ENCODE results near the gene CFAP119.

Gene CFAP119

DNA sequence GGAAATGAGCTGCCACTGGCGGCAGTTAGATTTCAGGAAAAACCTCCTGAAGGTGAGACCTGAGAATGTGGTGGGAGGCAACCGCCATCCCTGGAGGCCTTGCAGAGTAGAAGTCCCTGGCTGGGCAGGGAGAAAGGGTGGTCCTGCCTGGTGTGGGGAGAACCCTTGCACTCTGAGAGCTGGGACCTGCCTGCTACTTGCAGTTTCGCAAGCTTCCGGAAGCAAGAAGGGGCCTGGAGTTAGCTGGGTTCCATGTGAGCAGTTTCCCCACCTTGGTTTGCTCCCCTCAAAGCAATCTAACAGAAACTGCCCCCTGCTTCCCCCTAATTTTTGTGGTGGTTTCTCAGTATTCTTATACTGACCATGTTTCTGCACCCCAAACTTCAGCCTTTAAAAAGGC lies 18.7 kb upstream of the CFAP119 start:
- no peak for DNase-seq

DNA sequence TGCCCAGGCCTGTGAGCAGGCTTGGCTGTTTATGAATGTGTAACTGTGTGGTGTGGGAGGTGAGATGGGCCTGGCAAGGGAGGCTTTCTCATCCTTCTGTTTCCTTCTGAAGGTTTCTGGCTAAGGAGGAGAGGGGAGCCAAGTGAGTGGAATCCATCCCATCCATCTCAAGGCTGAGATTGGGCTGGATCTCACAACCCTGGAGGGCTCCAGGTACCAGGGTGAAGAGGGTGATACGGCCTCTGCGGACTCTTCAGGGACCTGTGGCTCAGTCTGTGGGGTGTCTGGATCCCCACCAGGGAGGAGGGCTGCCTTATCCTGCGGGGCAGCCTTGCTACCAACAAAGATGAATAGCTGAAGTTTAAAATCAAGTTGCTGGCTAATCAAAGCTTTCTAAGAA lies 18.2 kb upstream of the CFAP119 start:
- DNase-seq = no peak

DNA sequence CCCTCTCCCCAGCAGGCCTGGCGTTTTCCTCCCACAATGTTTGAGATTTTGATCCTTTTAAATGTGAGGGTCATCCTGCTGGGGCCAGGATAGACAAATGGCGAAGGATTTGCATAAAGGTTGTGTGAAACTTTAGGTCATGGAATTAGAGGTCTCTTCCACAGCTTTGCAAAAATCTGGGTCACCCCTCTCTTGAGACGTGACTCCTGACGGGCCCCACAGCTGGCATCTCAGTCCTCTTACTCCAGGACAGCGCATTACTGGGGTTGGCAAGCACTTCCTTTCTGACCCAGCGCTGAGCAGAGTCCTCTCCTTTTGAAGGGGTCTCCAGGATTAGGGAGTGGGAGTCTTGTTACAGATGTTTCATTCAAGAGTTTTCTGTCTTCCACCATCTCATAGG lies 17.7 kb upstream of the CFAP119 start:
- DNase-seq = no peak

DNA sequence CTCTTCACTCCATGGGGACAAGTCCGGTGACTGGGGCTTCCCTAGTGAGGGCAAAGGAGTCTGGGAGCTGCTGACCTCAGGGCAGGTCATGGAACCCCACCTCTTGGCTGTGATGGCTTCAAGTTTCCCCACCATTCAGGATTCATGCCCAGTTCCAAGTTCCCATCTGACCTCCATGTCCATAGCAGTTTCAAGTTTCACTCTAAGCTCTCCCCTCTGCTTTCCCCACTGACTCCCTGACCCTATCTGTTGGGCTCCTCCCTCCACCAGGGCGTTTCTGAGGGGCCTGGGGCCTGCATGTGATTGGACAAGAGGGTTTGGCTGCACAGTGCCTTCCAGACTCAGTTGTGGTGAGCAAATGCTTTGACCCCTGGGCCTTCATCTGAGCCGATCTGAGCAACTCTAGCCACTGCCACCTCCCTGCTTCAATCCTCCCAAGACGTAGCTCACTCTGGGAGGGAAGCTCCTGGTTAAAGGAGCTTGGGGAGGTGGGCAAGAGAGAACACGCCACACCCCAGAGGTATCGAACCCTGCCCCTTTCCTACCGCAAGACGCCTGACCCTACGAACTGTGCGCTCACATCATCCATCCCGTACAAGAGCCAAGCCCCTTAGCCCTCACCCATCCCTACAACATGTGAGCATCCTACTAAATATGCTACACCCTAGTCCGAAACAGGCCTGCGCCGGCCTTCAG lies 16.8 kb upstream of the CFAP119 start:
- no peak for DNase-seq

DNA sequence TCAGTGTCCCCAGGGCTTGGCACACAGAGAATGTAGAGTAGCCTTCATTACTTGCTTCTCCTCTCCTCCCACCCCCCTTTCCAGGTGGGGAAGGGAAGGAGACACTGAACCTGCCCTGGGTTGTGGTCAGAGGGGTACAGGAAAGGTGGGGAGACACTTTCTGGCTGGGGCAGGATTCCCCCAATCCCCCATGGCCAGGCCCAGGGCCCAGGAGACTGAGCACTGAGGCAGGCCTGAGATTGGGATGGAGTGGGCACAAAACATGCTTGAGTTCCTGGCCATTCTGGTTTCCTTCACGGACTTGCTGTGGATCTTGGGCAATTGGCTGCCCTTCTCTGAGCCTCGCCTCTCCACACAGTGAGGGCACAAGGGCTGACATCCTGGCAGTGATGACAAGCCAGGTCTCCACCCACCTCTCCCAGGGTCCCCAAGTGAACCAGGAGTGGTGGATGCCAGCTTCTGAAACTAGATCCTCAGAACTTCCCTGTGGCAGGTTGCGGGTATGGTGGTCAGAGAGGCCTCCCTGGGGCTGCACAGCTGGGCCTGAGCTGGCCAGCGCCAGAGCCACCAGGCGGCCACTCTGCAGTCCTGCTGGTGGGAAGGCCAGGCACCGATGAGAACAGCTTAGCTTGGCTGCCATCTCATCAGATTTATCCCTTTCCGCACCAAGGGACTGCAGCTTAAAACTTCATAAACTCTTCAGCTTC lies 15.9 kb upstream of the CFAP119 start:
- no peak for DNase-seq

DNA sequence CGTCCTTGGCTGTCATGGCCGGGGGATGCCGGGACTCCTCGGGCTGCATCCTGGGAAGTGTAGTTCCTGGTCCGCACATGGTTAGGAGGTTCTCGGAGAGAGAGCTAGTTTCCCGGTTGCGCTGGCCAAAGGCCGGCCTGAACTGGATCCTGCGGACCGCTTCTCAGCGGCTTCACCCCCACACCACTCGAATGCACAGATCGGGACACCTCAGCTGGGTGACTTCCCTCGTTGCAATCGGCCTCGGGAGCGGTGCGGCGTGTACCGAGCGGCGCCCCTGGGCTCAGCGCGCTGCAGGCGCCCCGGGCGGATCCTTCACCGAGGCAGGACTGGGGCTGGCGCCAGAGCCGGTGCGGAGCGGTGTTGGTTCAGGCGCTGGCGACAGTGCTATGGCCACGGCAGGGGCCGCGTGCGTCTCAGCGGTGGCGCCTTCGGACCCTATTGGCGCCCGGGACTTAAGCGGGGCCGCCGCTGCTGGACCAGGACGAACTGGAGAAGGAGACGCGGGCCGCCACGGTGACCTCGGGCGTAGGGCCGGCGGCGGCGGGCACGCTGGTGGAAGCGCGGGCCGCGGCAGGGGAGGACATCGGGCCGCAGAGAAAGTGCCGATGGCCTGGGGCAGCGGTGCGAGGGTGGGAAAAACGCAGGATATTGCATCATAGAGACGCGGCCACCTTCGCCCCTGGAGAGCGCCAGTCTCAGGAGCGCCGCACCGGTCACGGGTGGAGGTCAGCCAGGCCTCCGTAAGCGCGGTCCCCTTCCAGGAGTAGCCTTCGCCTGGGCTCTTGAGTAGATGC lies 13.7 kb upstream of the CFAP119 start:
- no peak for DNase-seq

DNA sequence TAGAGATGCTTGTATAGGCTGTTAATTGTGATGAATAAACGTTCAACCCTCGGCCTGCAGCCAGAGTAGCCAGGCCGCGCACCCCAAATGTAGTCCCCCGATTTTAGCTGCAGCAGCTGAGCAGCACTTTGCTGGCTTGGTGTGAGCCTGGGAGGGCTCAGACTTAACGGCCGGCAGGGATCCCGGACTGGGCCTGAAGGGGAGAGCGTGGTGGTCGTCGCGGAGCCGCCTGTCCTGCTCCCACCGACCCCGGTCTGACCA lies 13.2 kb upstream of the CFAP119 start:
- no peak for DNase-seq

DNA sequence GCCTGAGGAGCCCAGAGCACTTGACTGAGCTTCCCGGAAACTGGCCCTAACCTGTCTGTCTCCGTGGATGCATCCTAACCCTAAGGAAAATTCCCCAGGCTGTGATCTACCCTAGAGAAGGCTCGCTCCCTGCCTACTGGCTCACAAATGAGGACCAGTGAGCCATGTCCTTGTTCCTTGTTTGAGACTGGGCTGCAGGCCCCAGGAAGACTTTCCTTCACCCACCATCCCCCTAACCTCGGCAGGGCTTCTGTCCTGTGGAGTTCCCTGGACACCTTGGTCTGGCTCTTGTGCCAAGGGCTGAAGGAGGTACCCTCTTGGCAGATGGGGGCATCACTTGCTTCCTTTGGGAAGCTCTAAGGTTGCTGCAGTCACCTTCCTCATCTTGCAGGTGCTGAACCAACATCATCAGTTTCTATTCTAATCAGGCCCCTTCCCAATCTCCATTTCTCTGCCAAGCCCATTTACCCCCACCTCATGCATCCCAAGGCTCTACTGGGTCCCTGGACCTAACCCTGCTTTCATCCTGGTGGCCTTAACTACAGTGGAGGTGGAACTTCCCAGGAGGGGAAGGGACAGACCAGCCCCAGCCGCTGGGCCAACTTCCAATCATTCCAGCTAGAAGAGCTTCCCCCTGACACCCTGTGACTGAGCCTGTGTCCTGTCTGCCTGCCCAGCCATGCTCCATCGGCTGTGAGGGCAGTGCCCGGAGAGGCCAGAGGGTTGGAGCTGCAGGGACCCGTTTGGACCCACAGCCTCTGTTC lies 12.7 kb upstream of the CFAP119 start:
- DNase-seq = no peak

DNA sequence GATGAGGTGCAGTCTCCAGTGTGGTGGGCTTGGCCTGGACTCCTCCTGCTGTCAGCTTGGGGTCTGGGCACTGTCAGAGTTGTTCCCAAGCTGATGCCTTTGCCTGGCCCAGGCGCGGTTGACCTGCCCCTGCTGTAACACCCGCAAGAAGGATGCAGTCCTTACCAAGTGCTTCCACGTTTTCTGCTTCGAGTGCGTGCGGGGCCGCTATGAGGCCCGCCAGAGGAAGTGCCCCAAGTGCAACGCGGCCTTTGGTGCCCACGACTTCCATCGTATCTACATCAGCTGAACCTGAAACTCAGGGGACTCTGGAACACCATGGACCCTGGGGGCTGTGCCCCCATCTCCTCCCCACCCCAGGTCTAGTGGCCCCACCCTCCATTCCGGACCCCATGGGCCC lies 12.0 kb upstream of the CFAP119 start:
- no peak for DNase-seq

DNA sequence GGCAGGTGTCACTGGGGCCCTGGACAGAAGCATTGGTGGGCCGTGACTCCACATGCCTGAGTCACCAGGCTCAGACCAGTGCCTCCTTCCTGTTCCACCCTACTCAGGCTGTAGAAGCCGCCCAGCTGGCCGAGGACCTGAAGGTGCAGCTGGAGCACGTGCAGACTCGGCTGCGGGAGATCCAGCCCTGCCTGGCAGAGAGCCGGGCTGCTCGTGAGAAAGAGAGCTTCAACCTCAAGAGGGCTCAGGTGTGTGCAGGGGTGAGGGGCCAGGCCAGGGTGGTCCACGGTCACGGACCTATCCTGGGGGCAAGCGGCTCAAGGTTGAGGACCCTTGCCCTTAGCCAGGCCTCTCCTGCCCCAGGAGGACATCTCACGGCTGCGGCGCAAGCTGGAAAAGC lies 9.9 kb upstream of the CFAP119 start:
- no peak for DNase-seq

DNA sequence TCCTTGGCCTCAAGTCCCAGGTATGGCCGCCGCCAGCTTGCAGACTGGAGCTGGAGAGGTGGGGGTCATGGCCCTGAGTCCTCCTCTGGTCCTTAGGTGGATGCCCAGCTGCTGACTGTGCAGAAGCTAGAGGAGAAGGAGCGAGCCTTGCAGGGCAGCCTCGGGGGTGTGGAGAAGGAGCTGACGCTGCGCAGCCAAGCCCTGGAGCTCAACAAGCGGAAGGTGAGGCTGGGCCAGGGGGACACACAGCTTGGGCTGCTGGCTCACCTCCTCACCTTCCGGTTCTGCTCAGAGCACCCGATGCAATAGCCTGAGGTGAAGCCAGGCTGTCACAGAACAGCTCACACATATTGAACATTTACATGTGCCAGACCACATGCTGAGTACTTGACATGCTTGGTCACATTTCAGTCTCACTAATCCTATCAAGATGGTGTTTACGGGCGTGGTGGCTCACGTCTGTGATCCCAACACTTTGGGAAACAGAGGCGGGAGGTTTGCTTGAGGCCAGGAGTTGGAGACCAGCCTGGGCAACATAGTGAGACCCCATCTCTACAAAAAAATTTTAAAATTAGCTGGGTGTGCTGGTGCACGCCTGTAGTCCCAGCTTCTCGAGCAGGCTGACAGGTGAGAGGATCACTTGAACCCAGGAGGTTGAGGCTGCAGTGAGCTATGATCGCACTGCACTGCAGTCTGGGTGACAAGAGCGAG lies 7.7 kb upstream of the CFAP119 start:
- DNase-seq = no peak

DNA sequence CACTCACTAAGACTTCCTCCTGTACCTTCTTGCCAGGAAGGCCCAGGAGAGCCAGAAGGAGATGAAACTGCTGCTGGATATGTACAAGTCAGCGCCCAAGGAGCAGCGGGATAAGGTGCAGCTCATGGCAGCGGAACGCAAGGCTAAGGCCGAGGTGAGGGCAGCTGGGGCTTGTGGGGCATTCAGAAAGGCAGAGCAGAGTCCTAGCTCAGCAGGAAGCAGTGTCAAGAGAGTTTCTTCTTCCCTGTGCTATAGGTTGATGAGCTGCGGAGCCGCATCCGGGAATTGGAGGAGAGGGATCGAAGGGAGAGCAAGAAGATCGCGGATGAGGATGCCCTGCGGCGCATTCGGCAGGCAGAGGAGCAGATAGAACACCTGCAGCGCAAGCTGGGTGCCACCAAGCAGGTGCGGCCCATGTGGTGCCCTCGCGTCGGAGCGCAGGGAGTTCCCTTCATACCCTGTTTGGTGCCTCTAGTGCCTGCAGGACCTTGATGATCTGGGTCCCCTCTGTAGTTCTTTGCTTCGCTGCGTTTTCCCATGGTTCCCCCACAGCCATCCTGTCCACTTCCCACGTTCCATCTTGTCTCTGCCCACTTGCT lies 6.8 kb upstream of the CFAP119 start:
- DNase-seq = no peak

DNA sequence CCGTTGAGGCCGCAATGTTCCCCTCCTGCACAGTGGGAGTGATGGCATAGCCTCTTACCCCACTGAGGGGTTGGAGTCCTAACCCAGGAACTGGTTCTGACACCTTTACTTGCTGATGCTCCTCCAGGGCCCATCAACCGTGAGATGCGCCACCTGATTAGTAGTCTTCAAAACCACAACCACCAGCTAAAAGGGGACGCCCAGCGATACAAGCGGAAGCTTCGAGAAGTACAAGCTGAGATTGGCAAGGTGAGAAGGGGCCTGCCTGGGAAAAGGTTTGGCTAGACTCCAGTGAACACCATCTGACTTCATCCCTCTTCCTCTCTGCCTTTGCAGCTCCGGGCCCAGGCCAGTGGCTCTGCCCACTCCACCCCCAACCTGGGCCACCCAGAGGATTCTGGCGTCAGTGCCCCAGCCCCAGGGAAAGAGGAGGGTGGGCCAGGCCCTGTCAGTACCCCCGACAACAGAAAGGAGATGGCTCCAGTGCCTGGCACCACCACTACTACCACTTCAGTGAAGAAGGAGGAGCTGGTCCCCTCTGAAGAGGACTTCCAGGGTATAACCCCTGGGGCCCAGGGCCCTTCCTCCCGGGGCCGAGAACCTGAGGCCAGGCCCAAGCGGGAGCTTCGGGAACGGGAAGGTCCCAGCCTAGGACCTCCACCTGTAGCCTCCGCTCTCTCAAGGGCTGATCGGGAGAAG lies 6.1 kb upstream of the CFAP119 start:
- DNase-seq = no peak

DNA sequence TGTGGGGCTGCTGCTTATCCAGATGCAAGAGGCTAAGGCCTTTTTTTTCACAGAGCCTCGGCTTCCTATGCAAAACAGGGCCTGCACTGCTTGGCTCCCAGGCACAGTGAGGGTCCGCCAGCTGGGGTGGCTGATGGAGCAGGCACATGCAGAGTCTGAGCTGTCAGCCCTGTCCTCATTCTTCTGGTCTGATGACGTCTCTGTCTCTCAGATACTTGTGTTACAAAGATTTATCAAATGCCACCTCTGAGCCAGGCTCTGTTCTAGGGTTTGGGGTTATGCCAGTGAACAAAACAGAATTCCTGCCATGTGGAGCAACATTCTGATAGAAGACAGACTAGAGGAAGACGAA lies 5.0 kb upstream of the CFAP119 start:
- DNase-seq = no peak

DNA sequence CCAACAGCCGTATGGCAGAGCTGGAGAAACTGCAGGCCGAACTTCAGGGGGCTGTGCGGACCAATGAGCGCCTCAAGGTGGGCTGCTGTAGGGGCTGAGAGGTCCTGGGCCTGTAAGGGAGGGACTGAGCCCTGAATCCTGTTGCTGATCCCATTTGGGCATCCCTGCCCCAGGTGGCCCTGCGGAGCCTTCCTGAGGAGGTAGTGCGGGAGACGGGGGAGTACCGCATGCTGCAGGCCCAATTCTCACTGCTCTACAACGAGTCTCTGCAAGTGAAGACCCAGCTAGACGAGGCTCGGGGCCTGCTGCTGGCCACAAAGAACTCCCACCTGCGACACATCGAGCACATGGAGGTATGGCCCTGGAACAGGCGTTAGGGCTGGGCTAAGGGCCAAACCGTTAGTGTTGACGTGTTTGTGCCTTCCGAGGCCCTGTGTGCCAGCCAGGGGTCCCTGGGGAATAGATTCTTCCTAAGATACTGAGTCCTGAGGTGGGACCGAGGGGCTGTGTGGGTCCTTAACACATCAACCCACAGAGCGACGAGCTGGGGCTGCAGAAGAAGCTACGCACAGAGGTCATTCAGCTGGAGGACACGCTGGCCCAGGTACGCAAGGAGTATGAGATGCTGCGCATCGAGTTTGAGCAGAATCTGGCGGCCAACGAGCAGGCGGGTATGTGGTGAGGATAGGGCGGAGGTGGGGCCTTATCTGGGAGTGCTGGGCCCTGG lies 4.5 kb upstream of the CFAP119 start:
- DNase-seq = no peak

DNA sequence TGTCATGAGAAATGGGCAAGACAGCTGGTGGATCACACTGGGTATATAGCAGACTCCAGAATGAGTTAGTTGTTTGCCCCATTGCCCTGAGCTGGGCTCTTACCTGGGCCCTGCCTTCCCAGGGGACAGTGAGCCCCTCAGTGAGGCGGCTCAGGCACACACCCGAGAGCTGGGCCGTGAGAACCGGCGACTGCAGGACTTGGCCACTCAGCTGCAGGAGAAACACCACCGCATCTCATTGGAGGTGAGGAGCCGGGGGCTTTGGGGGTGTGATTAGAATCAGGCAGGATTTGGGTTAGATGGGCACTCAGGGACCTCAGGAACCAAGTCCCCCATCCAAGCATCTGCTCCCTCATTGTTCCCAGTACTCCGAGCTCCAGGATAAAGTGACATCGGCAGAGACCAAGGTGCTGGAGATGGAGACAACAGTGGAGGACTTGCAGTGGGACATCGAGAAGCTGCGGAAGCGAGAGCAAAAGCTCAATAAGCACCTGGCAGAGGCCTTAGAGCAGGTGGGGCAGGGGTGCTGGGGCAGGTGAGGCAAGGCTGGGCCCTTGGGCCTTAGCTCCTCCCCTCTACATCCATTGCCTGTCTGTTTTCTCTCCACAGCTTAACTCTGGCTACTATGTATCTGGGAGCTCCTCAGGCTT lies 3.1 kb upstream of the CFAP119 start:
- DNase-seq = no peak

DNA sequence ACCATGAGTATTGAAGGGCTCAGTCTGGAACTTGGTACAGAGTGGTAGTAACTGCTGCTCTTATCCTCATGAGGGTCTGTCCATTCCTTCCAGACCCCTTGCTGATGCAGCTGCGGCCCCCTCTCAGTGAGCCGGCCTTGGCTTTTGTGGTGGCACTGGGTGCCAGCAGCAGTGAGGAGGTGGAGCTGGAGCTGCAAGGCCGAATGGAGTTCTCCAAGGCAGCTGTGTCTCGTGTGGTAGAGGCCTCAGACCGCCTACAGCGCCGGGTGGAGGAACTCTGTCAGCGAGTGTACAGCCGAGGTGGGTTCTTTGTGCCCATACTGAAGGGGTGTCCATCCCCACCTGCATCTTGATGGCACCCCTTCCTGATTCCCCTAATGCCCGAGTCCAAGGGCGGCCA lies 2.2 kb upstream of the CFAP119 start:
- DNase-seq = no peak

DNA sequence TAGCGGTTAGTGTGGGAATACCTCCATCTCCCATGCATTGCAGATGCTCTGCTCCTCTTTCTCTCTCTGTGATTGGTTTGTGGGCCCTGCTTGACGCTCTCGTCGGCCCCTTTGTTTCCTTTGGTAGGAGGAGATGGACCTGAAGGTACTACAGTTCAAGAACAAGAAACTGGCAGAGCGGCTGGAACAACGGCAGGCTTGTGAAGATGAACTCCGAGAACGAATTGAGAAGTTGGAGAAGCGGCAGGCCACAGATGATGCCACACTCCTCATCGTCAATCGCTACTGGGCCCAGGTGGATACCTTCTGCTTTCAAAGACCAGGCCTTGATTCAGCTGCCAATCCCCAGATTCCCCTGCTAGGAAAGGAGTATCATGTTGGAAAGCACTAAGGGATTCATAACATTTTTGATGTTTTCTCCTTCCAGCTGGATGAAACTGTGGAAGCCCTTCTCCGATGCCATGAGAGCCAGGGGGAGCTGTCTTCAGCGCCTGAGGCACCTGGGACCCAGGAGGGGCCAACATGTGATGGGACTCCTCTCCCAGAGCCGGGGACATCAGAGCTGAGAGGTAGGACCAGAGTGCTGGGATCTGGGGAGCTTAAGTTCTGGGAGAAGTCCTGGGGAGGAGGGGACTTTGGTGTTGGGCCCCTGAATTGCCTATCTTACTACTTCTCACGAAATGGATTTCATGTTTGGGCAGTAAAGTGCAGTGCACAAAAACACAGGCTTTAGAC lies 1.3 kb upstream of the CFAP119 start:
- DNase-seq = no peak

DNA sequence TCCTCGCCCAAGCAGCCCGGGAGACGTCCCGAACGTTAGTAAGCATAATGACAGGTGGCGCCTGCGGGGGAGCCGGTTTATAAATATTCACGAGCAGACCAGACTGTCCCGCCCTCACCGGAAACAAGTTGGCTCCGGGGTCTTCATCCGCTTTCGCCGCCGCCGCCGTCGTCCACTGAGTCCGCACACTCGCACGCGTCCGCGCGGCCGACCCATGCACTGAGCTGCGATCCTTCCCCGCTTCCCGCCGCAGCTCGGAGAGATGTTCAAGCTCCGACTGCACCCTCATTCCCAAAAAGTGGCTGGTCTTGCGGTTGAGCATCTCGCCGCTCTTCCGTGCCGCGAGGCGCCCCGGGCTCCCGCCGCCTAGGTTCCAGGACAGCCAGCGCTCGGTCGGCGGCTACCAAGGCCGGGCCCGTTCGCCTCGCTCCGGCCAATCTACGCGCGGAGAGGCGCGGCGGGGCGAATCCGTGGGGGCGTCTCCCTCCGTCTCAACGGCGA lies 385 bp downstream of the CFAP119 start:
- DNase-seq = peak; percentile 32

All from NCI-H524 treated with DMSO at 0.1 percent for 48 hours (cell line).